Lower leg skin (tissue), 3 donors: ENCODE data around the gene MYO3B.

Experiments used
- POLR2A ChIP-seq, 2 donors: fragments of 450-650 bp; IDR thresholded peaks; one replicate each; pipeline ENCODE4 v1.6.1; 2016 to 2017; ENCODE audit warnings: antibody characterized with exemption in 2 of 2, mild to moderate bottlenecking in 1 of 2, moderate library complexity in 1 of 2
- TF ChIP-seq, protein P1 (sequence below), 3 donors: fragments of 450-650 bp; IDR thresholded peaks; one replicate each; pipeline ENCODE4 v1.5.1; 2016; ENCODE audit warnings: antibody characterized with exemption in 3 of 3, mild to moderate bottlenecking in 3 of 3, moderate library complexity in 2 of 3

DNA sequence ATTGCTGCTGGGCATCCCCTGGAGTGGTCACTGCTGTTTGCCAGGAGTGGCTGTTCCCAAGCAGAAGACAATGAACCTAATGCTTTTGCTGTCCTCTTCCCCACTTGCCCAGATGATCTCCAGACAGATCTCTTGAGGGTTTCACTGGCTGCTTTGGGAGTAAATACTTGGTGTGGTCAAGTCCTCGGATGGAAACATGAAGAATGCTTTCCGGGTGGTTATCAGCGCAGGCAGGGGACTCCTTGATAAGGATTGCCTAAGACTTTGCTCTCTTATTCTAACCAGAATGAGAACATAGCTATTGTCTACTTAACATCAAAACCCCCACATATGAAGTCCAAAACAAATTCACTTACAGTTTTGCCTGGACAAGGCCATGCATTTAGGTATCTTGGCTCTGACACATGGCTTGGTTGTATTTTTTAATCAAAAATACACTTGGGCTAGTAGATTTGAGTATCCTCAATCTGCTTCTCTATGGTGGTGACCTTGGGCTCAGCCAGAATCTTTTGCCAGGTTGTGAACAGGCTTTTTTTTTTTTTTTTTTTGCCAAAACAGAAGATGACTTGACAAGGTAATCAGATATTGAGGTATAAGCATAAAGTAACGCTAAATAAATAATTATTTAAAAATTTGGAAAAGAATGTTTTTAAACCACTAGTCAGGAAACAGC, 34.8 kb upstream of the MYO3B start:
- TF ChIP-seq POLR2A (IDR thresholded peaks at IDR 0.05), result no peak
- TF ChIP-seq, protein P1, sequence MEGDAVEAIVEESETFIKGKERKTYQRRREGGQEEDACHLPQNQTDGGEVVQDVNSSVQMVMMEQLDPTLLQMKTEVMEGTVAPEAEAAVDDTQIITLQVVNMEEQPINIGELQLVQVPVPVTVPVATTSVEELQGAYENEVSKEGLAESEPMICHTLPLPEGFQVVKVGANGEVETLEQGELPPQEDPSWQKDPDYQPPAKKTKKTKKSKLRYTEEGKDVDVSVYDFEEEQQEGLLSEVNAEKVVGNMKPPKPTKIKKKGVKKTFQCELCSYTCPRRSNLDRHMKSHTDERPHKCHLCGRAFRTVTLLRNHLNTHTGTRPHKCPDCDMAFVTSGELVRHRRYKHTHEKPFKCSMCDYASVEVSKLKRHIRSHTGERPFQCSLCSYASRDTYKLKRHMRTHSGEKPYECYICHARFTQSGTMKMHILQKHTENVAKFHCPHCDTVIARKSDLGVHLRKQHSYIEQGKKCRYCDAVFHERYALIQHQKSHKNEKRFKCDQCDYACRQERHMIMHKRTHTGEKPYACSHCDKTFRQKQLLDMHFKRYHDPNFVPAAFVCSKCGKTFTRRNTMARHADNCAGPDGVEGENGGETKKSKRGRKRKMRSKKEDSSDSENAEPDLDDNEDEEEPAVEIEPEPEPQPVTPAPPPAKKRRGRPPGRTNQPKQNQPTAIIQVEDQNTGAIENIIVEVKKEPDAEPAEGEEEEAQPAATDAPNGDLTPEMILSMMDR (IDR thresholded peaks at IDR 0.05), result no peak
